T1000 (cell line): ENCODE results near the gene CFAP61.

Experiments used
- DNase-seq: peaks from one replicate; lab custom pipeline; 2025; ENCODE audit warnings: mixed read lengths; lab: John Stamatoyannopoulos, UW

CFAP61 gene

DNA sequence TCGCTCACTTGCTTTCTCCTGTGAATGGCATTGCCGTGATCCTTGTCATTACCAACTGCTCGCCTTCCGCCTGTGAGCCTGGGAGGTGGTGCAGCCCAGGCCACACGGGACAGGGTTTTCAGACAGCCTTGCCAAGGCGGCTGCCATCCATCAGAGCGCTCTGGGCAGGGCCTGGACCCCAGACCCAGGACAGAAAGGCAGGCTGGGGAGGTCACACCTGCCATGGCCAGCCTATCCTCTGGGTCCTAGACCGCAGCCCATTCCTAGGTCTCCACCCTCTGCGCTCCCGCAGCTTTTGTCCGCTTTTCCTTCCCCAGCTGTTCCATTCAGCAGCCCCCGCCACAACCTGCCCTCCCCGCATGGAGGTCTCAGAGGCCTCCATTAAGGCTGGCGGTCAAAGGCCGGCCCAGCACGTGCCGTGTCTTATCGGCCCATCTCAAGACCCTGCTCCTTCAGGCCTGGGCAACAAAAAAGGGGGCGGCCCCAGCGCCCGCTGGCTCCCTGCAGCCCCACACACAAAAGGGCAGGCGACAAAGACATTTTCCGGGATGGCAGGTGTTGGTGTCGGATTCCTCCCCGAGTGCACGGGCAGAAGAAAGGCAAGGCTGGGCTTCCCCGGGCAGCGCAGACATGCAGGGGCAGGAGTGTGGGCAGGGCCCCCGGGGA is 343.7 kb downstream of the CFAP61 start:
- DNase-seq = no peak

DNA sequence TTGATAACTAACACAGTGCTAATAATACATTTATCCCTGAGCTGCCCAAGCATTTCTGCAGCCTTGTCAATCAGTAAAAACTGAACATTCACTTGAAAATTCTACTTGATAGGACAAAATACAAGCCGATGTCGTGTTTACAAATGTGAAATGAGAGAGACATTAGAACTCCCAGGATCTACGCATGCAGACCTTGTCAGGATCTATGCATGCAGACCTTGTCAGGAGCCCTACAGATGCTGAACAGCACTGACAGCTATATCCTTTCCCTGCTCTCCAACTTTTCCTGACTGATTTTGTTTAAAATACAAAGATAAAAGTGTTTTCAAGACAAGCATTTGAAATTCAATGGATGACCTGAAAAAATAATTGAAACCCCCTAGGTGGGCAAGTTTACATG is 344.5 kb downstream of the CFAP61 start:
- DNase-seq = no peak

DNA sequence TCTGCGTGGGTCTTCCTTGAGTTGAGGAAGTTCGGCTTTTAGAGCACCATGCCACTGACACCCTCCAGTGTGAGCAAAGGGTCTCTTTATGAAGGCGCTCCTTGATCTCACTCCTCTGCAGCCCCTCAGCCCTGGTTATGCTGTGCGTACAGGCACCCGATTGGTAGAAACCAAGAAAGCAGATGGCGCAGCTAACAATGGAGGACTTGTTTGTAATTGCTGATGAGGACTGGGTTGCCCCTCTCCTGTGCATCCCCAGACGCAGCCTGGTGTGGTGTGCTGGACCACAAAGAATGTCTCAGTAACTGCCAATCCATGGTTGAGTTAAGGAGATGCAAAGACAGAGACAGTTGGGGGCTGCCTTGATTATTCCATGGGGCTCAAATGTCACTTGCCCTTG is 345.8 kb downstream of the CFAP61 start:
- no peak for DNase-seq

DNA sequence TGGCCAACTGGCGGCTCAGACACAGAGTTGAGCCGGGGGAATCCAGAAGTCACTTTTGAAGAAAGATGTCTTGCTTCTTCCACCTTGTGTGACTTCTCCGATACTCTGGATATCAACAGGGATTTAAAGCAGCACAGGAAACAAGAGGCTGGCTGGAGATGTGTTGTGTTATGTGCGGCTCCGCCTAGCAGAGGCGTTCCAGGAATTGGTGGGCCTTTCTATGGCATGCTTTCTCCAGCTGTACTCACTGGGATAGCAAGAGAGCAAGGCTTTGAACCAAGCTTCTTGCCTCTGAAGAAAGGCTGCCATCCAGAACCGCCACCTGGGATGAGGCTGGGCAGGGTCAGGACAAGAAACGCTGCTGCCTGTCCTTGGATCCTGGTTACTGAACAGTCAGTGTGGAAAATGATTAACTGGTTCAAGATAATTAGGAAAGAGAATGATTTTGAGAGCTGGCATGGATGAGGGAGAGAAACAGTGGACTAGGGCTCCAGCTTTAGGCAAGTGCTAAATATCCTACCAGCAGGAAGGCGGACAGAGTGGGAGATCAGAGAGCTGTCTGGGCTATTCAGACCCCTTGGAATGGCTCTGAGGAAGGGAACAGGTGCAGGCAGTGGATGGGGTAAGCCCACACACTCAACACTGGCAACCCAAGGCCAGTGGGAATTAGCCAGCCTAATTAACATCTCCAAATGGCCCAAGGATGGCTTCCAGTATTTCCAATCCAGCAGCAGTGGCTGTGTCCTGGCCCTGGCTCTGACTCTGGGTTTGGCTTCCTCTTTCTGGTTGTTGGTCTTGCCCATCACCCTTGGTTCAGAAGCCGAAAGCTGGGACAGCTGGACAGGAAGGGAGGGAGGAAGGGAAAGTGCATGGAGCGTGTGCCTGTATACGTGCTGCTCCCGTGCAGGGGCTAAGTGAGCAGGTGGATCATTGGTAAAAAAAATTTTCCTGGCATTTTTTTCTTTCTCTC is 347.5 kb downstream of the CFAP61 start:
- no peak for DNase-seq

DNA sequence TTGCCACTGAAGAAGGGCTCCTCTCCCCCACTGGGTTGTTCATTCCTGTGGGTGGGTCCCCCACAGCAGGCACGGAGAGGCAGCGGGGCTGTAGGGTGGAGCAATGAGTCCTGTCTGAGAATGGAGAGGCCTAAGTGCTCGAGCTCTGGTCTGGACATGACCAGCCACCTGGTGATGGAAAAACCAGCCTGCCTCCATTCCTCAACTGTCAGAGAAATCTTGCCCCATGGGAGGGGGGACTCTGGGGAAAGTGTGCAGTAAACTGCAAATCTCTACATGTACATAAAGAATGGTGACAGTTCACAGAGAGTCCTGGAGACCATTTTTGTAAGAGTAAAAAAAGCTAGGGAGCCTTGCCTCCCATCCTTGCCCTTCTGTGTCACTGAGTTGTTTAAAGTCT is 349.7 kb downstream of the CFAP61 start:
- no peak for DNase-seq

DNA sequence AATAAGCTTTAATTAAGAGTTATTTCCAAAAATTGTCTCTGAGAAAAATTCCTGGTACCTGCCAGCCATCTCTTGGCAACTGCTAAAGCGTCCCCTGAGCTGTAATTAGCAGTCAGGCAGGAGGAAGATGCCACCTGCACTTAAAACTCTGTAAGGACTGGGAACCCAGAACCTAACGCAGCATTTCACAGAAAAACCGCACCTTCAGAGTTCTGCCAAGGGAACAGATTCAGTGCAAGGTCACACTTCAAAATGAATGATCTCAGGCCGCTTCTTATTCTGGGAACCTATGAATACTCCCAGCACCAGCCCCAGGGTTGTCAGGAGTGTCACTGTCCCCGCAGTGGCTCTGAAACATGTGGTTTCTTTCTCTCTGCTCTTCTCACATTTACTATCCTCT is 352.3 kb downstream of the CFAP61 start:
- DNase-seq = no peak

DNA sequence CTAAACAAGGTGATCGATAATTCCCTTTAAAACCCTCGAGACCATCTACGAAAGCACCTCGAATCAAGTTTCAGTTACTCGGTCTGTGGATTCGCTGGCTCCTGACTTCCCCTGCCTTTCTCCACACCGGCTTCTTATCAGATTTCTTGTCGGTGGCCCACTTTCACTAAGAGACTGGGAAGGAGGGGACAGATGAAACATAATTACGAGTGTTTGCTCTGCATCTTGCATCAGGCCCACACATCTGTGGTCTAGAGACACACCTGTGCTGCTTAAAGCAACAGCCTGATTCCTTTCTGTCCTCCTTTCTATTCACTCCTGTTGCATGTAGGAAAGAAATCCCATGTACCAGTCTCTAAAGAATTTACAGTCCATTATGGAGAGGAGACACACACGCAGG is 353.3 kb downstream of the CFAP61 start:
- DNase-seq = no peak

DNA sequence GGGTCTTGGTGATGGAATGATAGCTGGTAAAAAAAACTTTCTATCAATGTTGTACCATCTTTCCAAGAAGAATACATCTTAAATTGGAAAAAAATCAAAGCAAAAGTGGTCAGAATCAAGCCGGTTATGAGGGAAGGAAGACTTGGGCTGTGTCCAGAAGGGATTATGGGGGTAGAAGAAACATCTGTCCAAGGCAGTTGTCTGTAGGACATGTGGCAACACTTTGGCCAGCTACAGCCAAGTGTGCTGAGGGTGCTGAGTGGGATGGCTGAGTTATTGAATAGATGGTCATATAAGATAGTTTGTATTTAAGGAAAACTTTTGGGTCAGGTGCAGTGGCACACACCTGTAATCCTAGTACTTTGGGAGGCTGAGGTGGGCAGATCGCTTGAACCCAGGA is 354.0 kb downstream of the CFAP61 start:
- no peak for DNase-seq

DNA sequence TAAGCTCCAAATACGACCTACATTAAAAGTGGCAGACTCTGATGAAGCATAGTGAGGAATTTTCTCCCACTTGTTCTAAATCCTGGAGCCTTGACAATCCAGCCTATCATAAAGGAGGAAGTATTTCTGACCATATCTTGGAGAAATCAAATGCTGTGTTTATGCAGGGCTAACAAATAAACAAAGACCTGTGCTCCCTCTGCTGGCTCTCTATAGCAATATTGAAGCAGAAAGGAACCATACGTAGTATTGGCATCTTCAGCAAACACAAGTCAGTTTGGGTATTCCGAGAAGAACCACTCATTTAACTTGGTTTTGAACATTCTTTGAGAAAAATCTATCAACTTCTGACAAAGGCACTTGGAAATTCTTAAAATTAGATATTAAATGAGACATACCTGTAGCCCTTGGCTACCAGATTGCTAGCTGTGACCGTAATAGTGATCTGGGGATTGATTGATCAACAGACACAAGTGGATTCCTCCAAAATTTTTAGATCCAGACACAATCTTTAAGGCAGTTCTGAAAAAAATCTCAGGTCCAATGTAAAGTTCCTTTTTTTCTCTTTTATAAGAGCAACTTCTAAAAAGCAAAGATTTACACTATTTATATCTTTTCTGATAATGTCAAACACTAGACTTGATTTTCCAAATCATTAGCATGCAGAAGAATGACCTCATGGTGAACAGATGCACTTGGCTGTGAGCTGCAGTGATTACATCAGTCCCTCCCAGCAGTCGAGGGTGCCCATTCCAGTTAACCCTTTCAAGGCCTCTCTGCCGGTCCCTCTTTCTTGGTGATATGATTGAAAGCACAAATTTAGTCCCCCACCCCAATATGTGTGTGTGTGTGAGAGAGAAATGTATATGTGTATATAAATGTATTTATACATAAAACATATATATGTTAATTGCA is 355.8 kb downstream of the CFAP61 start:
- no peak for DNase-seq

DNA sequence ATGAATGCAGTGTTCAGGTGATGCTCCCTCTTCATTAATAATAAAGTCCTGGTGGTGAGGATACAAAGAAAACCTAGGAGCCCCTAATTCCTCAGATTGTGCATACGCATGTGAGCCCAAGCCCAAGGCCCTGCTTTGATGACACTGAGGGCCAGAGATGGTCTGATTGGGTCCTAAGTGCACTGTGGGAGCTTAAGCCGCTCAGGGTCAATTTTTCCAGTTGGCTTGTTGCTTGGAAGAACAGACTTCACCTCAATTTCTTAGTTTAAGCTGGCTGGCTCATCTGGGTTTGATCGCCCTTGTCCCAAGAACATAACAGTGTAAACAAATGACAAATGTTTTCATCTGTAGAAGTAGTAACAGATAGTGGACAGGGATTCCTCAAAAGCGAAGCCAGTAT is 357.0 kb downstream of the CFAP61 start:
- no peak for DNase-seq
